Panc1 (cell line): ENCODE data around the gene CELSR2.

Experiments used
- POLR2AphosphoS5 ChIP-seq: IDR thresholded peaks from 2 replicates; pipeline ENCODE4 v1.6.1; 2012; ENCODE audit warnings: mild to moderate bottlenecking, low read depth, low read length, moderate library complexity
- REST ChIP-seq, 2 experiments: IDR thresholded peaks; 2 replicates each; pipeline ENCODE4 v1.6.1; 2011 to 2012; ENCODE audit warnings: low read depth in 2 of 2, control low read depth in 1 of 2, low read length in 1 of 2, mild to moderate bottlenecking in 1 of 2, moderate library complexity in 1 of 2; ENCODE audit not compliant: insufficient read depth in 1 of 2
- TCF7L2 ChIP-seq: IDR thresholded peaks from 2 replicates; pipeline ENCODE4 v1.6.1; 2011; ENCODE audit warnings: mild to moderate bottlenecking, low read depth, low read length, inconsistent platforms
- TF ChIP-seq, protein P1 (sequence below): fragments of 450-650 bp; IDR thresholded peaks from 2 replicates; pipeline ENCODE4 v1.5.1; 2017; ENCODE audit warnings: mild to moderate bottlenecking

- TF ChIP-seq, protein P1, sequence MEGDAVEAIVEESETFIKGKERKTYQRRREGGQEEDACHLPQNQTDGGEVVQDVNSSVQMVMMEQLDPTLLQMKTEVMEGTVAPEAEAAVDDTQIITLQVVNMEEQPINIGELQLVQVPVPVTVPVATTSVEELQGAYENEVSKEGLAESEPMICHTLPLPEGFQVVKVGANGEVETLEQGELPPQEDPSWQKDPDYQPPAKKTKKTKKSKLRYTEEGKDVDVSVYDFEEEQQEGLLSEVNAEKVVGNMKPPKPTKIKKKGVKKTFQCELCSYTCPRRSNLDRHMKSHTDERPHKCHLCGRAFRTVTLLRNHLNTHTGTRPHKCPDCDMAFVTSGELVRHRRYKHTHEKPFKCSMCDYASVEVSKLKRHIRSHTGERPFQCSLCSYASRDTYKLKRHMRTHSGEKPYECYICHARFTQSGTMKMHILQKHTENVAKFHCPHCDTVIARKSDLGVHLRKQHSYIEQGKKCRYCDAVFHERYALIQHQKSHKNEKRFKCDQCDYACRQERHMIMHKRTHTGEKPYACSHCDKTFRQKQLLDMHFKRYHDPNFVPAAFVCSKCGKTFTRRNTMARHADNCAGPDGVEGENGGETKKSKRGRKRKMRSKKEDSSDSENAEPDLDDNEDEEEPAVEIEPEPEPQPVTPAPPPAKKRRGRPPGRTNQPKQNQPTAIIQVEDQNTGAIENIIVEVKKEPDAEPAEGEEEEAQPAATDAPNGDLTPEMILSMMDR = no peak
- TF ChIP-seq POLR2AphosphoS5 = no peak
- TF ChIP-seq REST (IDR thresholded peaks at IDR 0.05; ENCODE audit: insufficient read depth in 1 of 2, low read depth in 2 of 2, low read length in 1 of 2) = no peak
- TF ChIP-seq TCF7L2 = no peak
Observed at GRCh38 chr1:109279615-109280278, 30.4 kb downstream of the CELSR2 start.
